Neural crest cell (in vitro differentiated cells): ENCODE results near the gene HLA-DOA. TPM values are rescaled to one million over a fixed set of nuclear protein-coding genes. Genes with fewer than 3 reads are reported as not detected.

ENCODE experiments used
- DNase-seq: peaks from one replicate; pipeline ENCODE4 v3.0.0; 2021; ENCODE audit warnings: low read depth, mixed read lengths, low spot score
- H3K27ac Mint-ChIP-seq: one replicate; pipeline ENCODE4 v1.8.0; 2021; ENCODE audit warnings: mild to moderate bottlenecking, mixed read lengths; ENCODE audit not compliant: unreplicated experiment
- H3K27me3 Mint-ChIP-seq: 2 replicates; pipeline ENCODE4 v1.8.0; 2021; ENCODE audit warnings: low read depth, mild to moderate bottlenecking, mixed read lengths
- H3K36me3 Mint-ChIP-seq: 2 replicates; pipeline ENCODE4 v1.8.0; 2021; ENCODE audit warnings: low read depth, mild to moderate bottlenecking, mixed read lengths
- H3K4me1 Mint-ChIP-seq: 2 replicates; pipeline ENCODE4 v1.8.0; 2021; ENCODE audit warnings: mixed read lengths
- H3K4me3 Mint-ChIP-seq: one replicate; pipeline ENCODE4 v1.8.0; 2021; ENCODE audit warnings: mild to moderate bottlenecking, mixed read lengths
- H3K9me3 Mint-ChIP-seq: 2 replicates; pipeline ENCODE4 v1.8.0; 2021; ENCODE audit warnings: mixed read lengths
- CTCF ChIP-seq: fragments of 200-600 bp; sonication (generic); conservative IDR thresholded peaks from 2 replicates; pipeline ENCODE4 v1.5.0; 2021; ENCODE audit warnings: antibody characterized with exemption, mild to moderate bottlenecking
- total RNA-seq: library from RNA; stranded (reverse); gene quantifications from 2 replicates; pipeline ENCODE4 v1.2.1, GENCODE V29; 2021

HLA-DOA gene
- total RNA-seq, 1 donor from 2014 or later = 1.7 TPM

DNA sequence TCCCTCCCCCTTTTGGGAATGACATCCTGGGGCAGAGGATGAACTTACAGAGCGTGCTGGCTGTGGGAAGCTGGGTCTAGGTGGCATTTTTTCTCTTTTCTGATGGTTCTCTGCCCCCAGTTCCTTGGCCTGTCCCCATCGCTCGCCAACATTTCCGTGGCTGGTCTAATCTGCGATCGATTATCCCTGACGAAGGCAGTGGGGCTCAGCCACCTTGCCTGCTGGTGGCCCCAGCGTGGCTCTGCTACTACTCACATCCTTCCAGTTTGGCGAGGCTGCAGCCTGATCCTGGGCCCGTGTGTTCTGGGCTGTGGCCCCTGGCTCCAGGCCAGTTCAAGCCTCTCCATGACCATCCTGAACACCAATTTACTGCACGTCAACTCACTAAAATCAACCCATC, 6.4 kb upstream of the HLA-DOA start:
- no peak for DNase-seq
- Mint-ChIP-seq H3K27ac (no peak overlapping the region), H3K4me3 (no peak overlapping the region), H3K9me3 (no peaks in the 10 kb centered on the region), H3K27me3 (peaks cover 71% of the 10 kb centered on the region), H3K4me1 (peaks cover 4% of the 10 kb centered on the region), H3K36me3 (no peaks in the 10 kb centered on the region)
- TF ChIP-seq CTCF = no peak

GRCh38 chr6:33014841-33015634, 5.6 kb upstream of the HLA-DOA start:
- peak; percentile 82 for TF ChIP-seq CTCF
- H3K4me1 Mint-ChIP-seq = peaks cover 4% of the 10 kb centered on the region
- peak; percentile 51 for DNase-seq
- H3K36me3 Mint-ChIP-seq = no peaks in the 10 kb centered on the region
- H3K27ac Mint-ChIP-seq = no peak overlapping the region
- H3K9me3 Mint-ChIP-seq = no peaks in the 10 kb centered on the region
- H3K27me3 Mint-ChIP-seq = peaks cover 64% of the 10 kb centered on the region
- no peak overlapping the region for H3K4me3 Mint-ChIP-seq

- no peak for TF ChIP-seq CTCF
- Mint-ChIP-seq H3K4me1 (peaks cover 14% of the 10 kb centered on the region), H3K4me3 (no peak overlapping the region), H3K9me3 (no peaks in the 10 kb centered on the region), H3K27me3 (peaks cover 59% of the 10 kb centered on the region), H3K27ac (no peak overlapping the region), H3K36me3 (no peaks in the 10 kb centered on the region)
- no peak for DNase-seq
Observed at GRCh38 chr6:33013608-33014007, 4.2 kb upstream of the HLA-DOA start.

- no peak for DNase-seq
- H3K27ac Mint-ChIP-seq = no peak overlapping the region
- H3K36me3 Mint-ChIP-seq = no peaks in the 10 kb centered on the region
- no peak overlapping the region for H3K4me3 Mint-ChIP-seq
- H3K27me3 Mint-ChIP-seq = peaks cover 47% of the 10 kb centered on the region
- TF ChIP-seq CTCF = no peak
- H3K4me1 Mint-ChIP-seq = peaks cover 20% of the 10 kb centered on the region
- no peaks in the 10 kb centered on the region for H3K9me3 Mint-ChIP-seq
Observed at GRCh38 chr6:33010356-33010755, 965 bp upstream of the HLA-DOA start.

- H3K36me3 Mint-ChIP-seq = no peaks in the 10 kb centered on the region
- no peak for DNase-seq
- H3K4me1 Mint-ChIP-seq = peaks cover 16% of the 10 kb centered on the region
- no peak overlapping the region for H3K27ac Mint-ChIP-seq
- no peak overlapping the region for H3K4me3 Mint-ChIP-seq
- no peak for TF ChIP-seq CTCF
- H3K9me3 Mint-ChIP-seq = no peaks in the 10 kb centered on the region
- H3K27me3 Mint-ChIP-seq = peaks cover 44% of the 10 kb centered on the region
Observed at GRCh38 chr6:33007831-33008400, 1.5 kb downstream of the HLA-DOA start.
